Effector CD8-positive, alpha-beta T cell (primary cell): ENCODE measurements around the gene THADA.
"Not testable (repeated sequence)": the region's sequence is repeated elsewhere in the genome, so short reads cannot be mapped to it uniquely, and the experiment has no call there.

Source experiments
- DNase-seq: peaks from one replicate; lab custom pipeline; 2025; lab: John Stamatoyannopoulos, UW

The THADA gene

GRCh38 chr2:43298500-43298899 lies 297.3 kb downstream of the THADA start:
- no peak for DNase-seq

GRCh38 chr2:43297740-43298139 lies 298.1 kb downstream of the THADA start:
- DNase-seq: not testable (repeated sequence)

GRCh38 chr2:43294973-43295603 lies 300.8 kb downstream of the THADA start:
- DNase-seq: no peak

GRCh38 chr2:43293744-43294695 lies 301.8 kb downstream of the THADA start:
- DNase-seq: no peak

- no peak for DNase-seq
Observed at GRCh38 chr2:43292851-43293743, 302.7 kb downstream of the THADA start.

GRCh38 chr2:43292297-43292696 lies 303.5 kb downstream of the THADA start:
- DNase-seq: no peak

GRCh38 chr2:43289331-43289730 lies 306.5 kb downstream of the THADA start:
- DNase-seq: no peak

GRCh38 chr2:43288417-43289305 lies 307.2 kb downstream of the THADA start:
- DNase-seq: no peak

- no peak for DNase-seq
Observed at GRCh38 chr2:43285987-43286386, 309.9 kb downstream of the THADA start.

- no peak for DNase-seq
Observed at GRCh38 chr2:43284967-43285366, 310.9 kb downstream of the THADA start.

- DNase-seq: not testable (repeated sequence)
Observed at GRCh38 chr2:43284347-43284746, 311.5 kb downstream of the THADA start.

GRCh38 chr2:43280994-43281393 lies 314.8 kb downstream of the THADA start:
- no peak for DNase-seq

- DNase-seq: no peak
Observed at GRCh38 chr2:43279317-43279840, 316.5 kb downstream of the THADA start.

GRCh38 chr2:43278564-43279220 lies 317.1 kb downstream of the THADA start:
- DNase-seq: no peak

GRCh38 chr2:43276962-43277391 lies 318.9 kb downstream of the THADA start:
- DNase-seq: no peak

GRCh38 chr2:43276266-43276941 lies 319.4 kb downstream of the THADA start:
- DNase-seq: no peak

- DNase-seq: no peak
Observed at GRCh38 chr2:43274721-43275120, 321.1 kb downstream of the THADA start.

GRCh38 chr2:43274055-43274454 lies 321.8 kb downstream of the THADA start:
- no peak for DNase-seq

- DNase-seq: no peak
Observed at GRCh38 chr2:43273529-43273928, 322.3 kb downstream of the THADA start.
